Measurements from ENCODE around the gene TOP2A.

Gene TOP2A

DNA sequence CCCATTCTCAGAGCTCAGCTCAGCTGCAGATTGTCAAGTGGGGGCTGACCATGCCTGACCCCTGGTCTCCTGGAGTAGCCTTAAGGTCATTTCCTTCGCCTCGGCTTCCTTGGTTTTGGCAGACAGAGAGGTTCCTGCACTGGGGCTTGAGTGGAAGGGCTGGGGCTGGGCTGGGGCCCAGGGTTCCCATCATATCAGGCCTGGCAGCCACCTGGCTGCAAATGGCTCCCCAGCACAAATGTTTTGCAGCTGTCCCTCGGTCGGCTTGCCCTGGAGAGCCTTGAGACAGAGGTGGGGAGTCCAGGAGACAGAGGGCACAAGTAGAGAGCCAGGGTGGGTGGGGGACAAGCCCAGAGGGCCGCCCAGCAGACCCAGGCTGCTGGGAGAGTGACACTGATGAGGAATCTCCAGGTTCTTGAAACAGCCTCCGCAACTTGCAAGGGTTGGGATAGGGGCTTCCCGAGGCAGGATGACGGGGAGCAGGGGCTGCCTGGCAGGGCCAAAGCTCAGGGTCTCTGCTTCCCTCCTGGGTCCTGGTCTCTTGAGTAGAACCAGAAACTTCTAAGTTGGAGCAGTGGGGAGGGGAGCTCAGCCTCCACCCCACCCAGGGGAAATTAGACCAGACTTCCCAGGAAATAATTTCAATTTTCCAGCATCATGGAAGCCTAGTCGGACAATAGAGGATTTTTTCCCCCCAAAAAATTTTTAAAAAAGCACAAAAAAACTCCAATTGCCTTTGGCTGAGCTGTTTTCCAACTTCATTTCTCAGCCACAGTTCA lies 44.8 kb upstream of the TOP2A start:
- ChIA-PET CTCF (interaction anchor here (0.8 to 1.3 kb wide), 3 partner anchors 9 to 13 kb away, joined by 3 to 4 read pairs (median 3); no protein-coding TSS in a partner anchor), POLR2A (interaction anchor here (0.5 kb wide), 1 partner anchor 103 kb away, joined by 3 read pairs; no protein-coding TSS in a partner anchor)
- TF ChIP-seq, protein P1, sequence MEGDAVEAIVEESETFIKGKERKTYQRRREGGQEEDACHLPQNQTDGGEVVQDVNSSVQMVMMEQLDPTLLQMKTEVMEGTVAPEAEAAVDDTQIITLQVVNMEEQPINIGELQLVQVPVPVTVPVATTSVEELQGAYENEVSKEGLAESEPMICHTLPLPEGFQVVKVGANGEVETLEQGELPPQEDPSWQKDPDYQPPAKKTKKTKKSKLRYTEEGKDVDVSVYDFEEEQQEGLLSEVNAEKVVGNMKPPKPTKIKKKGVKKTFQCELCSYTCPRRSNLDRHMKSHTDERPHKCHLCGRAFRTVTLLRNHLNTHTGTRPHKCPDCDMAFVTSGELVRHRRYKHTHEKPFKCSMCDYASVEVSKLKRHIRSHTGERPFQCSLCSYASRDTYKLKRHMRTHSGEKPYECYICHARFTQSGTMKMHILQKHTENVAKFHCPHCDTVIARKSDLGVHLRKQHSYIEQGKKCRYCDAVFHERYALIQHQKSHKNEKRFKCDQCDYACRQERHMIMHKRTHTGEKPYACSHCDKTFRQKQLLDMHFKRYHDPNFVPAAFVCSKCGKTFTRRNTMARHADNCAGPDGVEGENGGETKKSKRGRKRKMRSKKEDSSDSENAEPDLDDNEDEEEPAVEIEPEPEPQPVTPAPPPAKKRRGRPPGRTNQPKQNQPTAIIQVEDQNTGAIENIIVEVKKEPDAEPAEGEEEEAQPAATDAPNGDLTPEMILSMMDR (IDR thresholded peaks at IDR 0.05; ENCODE audit: control extremely low read depth, extremely low read depth, low read depth, missing control alignments) = no peak
- DNase-seq (ENCODE audit: extremely low spot score) = no peak

DNA sequence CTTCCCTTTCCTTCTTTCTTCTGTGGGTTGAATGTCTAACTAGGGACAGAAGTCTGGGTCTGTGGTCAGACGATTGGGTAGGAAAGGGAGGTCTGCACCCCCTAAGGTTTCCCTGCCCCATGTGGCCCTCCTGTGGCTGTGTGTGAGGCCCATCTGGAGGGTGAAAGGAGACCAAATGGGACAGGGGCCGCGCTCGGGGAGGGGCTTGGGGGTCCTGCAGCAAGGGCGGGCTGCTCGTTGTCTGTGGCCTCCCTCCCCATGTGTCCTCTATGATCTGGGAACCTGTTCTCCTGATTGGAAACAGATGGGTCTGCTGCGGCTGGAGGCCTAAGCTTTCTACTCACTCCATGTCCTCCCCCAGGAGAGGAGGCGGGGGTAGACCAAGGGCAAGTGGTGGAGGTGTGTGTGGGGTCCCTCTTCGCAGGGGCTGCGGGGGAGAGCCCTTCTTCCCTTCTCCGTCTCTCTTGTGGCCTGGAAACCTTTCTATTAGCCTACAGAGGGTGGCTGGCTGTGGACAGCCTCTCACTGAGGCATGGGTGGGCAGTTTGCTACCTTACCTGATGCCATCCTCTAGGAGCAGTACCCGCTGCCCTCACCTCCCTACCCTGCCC lies 44.1 kb upstream of the TOP2A start:
- CTCF ChIA-PET = interaction anchor here (1.0 to 1.3 kb wide), 2 partner anchors 10 to 11 kb away, joined by 3 to 4 read pairs; no protein-coding TSS in a partner anchor
- TF ChIP-seq, protein P1 (IDR thresholded peaks at IDR 0.05; ENCODE audit: control extremely low read depth, extremely low read depth, low read depth, missing control alignments) = no peak
- POLR2A ChIA-PET = interaction anchor here (0.5 kb wide), 1 partner anchor 103 kb away, joined by 3 read pairs; no protein-coding TSS in a partner anchor
- no peak for DNase-seq (ENCODE audit: extremely low spot score)

DNA sequence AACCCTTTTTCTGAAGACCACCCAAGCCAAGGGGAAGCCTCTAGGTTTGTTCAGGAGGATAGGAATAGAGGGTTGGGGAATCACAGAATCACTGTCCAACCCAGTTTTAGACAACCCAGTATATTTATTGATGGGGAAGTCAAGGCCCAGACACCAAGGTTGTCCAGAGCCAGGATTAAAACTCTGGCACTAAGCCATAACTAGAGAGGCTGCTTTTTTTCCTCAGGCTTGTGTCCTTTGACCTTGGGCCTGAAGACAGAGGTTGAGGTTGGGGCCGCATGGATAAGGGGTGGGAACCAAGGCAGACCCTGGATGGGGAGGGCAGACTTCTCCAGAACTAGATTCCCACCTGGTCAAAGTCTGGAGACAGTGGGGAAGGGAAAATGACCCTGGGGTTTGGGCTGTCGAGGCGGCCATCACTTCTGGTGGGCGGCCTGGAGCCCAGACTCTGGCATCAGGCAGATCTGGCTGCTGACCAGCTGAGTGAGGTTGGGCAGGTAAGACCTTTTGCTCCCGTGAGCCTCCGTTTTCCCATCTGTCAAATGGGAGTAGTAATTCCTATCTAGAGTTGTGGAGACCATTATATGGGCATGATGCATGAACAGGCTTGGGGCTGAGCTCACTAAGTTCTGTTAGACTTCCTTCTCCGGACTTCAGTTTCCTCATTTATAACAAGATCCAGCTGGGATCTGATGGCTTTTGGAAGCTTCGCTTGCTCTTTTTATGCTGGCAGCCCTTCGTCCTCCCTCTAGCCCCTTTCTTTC lies 43.5 kb upstream of the TOP2A start:
- POLR2A ChIA-PET = no interaction called here
- CTCF ChIA-PET = interaction anchor here (0.9 to 1.3 kb wide), 5 partner anchors 10 to 73 kb away, joined by 3 to 4 read pairs (median 3); no protein-coding TSS in a partner anchor
- TF ChIP-seq, protein P1 (IDR thresholded peaks at IDR 0.05; ENCODE audit: control extremely low read depth, extremely low read depth, low read depth, missing control alignments) = no peak
- DNase-seq (ENCODE audit: extremely low spot score) = no peak

DNA sequence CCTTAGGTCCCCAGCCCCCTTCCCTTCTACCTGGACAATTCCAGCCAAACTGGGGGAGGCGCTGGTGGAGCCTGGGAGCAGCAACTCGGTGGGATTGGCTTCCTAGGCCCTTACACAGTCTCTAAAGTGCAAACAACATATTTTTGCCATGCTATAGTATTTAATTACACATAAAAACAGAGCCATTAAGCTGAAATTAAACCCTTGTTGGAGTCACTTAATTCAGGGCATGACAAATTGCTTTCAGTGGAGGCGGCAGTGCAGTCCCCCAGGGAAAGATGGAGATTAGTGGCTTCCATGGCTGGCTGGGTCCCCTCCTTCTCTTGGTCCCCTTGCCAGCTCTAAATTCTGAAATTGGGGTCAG lies 42.9 kb upstream of the TOP2A start:
- ChIA-PET POLR2A (no interaction called here), CTCF (interaction anchor here (0.9 to 1.3 kb wide), 4 partner anchors 13 to 73 kb away, joined by 3 read pairs; no protein-coding TSS in a partner anchor)
- no peak for DNase-seq (ENCODE audit: extremely low spot score)
- TF ChIP-seq, protein P1 (IDR thresholded peaks at IDR 0.05; ENCODE audit: control extremely low read depth, extremely low read depth, low read depth, missing control alignments) = no peak

DNA sequence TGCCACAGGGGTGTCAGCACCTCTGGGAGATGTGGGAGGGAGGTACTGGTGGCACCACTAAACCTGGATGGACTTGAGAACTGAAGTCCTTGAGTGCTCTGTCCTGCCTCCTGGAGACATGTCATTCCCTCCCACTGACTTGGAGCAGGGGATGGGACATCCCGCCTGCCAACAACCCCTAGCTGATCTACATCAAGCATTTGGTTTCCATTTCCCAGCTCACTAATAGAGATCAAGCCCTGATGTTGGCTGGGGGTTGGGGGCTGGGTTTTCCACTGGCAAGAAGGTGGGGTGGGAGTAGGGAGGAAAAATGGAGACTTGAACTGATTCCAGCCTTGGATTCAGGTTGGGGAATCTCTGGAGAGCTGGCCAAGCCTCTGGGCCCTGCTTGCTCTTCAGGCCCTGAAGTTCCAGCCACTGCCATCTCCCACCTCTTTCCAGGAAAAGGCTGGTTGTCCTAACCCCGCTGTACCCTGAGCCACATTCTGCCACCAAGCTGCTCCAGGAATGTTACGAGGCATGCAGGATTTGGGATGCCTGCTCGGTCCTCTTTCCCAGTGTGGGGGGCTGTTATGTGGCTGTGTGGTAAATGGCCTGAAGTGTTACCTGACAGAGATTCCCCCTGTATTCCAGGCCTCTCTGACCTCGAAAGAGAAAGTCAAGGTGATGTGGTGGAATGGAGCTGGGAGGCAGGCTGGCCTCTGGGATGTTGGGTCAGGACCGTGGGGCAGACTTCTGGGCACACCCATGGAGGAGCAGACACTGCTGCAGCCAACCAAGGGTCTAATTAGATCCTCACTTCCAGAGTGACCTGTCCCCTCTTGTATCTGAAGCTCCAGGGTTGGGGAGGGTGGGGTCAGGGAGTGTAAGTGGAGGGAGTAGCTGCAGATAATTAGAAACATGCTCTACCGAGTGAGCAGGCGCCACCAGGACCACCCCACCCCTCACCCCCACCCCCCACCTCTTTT lies 42.2 kb upstream of the TOP2A start:
- TF ChIP-seq, protein P1 (IDR thresholded peaks at IDR 0.05; ENCODE audit: control extremely low read depth, extremely low read depth, low read depth, missing control alignments) = no peak
- ChIA-PET CTCF (interaction anchor here (0.9 to 1.6 kb wide), 7 partner anchors 9 to 74 kb away, joined by 3 to 4 read pairs (median 3); no protein-coding TSS in a partner anchor), POLR2A (no interaction called here)
- DNase-seq (ENCODE audit: extremely low spot score) = no peak
